CD14-positive monocyte (primary cell): ENCODE data around the gene NEUROD1. TPM values are rescaled to one million over a fixed set of nuclear protein-coding genes. Genes with fewer than 3 reads are reported as not detected.

ENCODE experiments used
- DNase-seq, 3 donors: peaks; one replicate each; pipeline ENCODE4 v3.0.0-alpha.2; 2011 to 2022
- H2AFZ ChIP-seq: 2 replicates; pipeline ENCODE4 v1.6.0; 2012; ENCODE audit warnings: mild to moderate bottlenecking, low read depth, low read length, inconsistent platforms; ENCODE audit not compliant: insufficient read depth, poor library complexity, severe bottlenecking
- H3K27ac ChIP-seq, 2 donors: 1 replicate in 1 of 2; 2 replicates in 1 of 2; pipeline ENCODE4 v1.5.1; 2012 to 2013; ENCODE audit warnings: low read length in 2 of 2, control low read depth in 1 of 2, inconsistent platforms in 1 of 2, low read depth in 1 of 2, mild to moderate bottlenecking in 1 of 2
- H3K27me3 ChIP-seq, 2 donors: one replicate each; pipeline versions ENCODE4 v1.6.0 to v1.6.1; 2011 to 2013; ENCODE audit warnings: low read length in 2 of 2; ENCODE audit not compliant: control insufficient read depth in 2 of 2, insufficient read depth in 2 of 2
- H3K36me3 ChIP-seq, 2 donors: replicated peaks in 1 of 2; 1 replicate in 1 of 2; 2 replicates in 1 of 2; pipeline versions ENCODE4 v1.5.1 to v1.6.1; 2012 to 2013; ENCODE audit warnings: low read length in 2 of 2, control low read depth in 1 of 2, inconsistent platforms in 1 of 2, mild to moderate bottlenecking in 1 of 2; ENCODE audit not compliant: insufficient read depth in 2 of 2, control insufficient read depth in 1 of 2
- H3K4me1 ChIP-seq, 2 donors: 1 replicate in 1 of 2; 2 replicates in 1 of 2; pipeline versions ENCODE4 v1.5.1 to v1.6.1; 2012 to 2013; ENCODE audit warnings: low read length in 2 of 2, control low read depth in 1 of 2, inconsistent platforms in 1 of 2, mild to moderate bottlenecking in 1 of 2, moderate library complexity in 1 of 2; ENCODE audit not compliant: insufficient read depth in 2 of 2, control insufficient read depth in 1 of 2
- H3K4me2 ChIP-seq: replicated peaks from 2 replicates; pipeline ENCODE3; 2012; ENCODE audit warnings: low read length, moderate library complexity, mild to moderate bottlenecking; ENCODE audit not compliant: poor library complexity, severe bottlenecking; ENCODE audit errors: extremely low read depth
- H3K4me3 ChIP-seq, 3 experiments: fragments of 200-600 bp in 1 of 3; sonication (generic) in 1 of 3; replicated peaks in 1 of 3; 1 replicate in 2 of 3; 2 replicates in 1 of 3; pipeline ENCODE4 v1.5.1; 2011 to 2013; ENCODE audit warnings: low read length in 3 of 3, mild to moderate bottlenecking in 3 of 3, control low read depth in 2 of 3, low read depth in 2 of 3, inconsistent platforms in 1 of 3, moderate library complexity in 1 of 3
- H3K79me2 ChIP-seq: 2 replicates; pipeline ENCODE4 v1.6.0; 2012; ENCODE audit warnings: mild to moderate bottlenecking, control low read depth, inconsistent platforms, low read length, moderate library complexity; ENCODE audit not compliant: insufficient read depth
- H3K9ac ChIP-seq: 2 replicates; pipeline ENCODE4 v1.6.0; 2017; ENCODE audit warnings: low read length, mild to moderate bottlenecking; ENCODE audit not compliant: insufficient read depth, poor library complexity, severe bottlenecking
- H3K9me3 ChIP-seq, 2 donors: replicated peaks in 1 of 2; 1 replicate in 1 of 2; 2 replicates in 1 of 2; pipeline versions ENCODE4 v1.5.1 to v1.6.1; 2012 to 2013; ENCODE audit warnings: low read length in 2 of 2, control low read depth in 1 of 2; ENCODE audit not compliant: control insufficient read depth in 1 of 2, insufficient read depth in 1 of 2
- H4K20me1 ChIP-seq: 2 replicates; pipeline ENCODE4 v1.6.0; 2012; ENCODE audit warnings: mild to moderate bottlenecking, low read length, control low read depth, moderate library complexity; ENCODE audit not compliant: insufficient read depth
- H3K27ac Mint-ChIP-seq, 7 donors: one replicate each; pipeline ENCODE4 v1.8.0; 2020; ENCODE audit warnings: mild to moderate bottlenecking in 7 of 7, mixed read lengths in 7 of 7, moderate library complexity in 6 of 7, inconsistent platforms in 2 of 7
- H3K27me3 Mint-ChIP-seq, 3 donors: one replicate each; pipeline ENCODE4 v1.8.0; 2021 to 2022; ENCODE audit warnings: low read depth in 3 of 3, mild to moderate bottlenecking in 3 of 3, mixed read lengths in 3 of 3, moderate library complexity in 3 of 3, inconsistent platforms in 1 of 3
- H3K36me3 Mint-ChIP-seq, 2 donors: one replicate each; pipeline ENCODE4 v1.8.0; 2020; ENCODE audit warnings: mixed read lengths in 2 of 2, inconsistent platforms in 1 of 2, mild to moderate bottlenecking in 1 of 2
- H3K4me1 Mint-ChIP-seq: one replicate; pipeline ENCODE4 v1.8.0; 2020; ENCODE audit warnings: mild to moderate bottlenecking, mixed read lengths
- H3K4me3 Mint-ChIP-seq, 2 donors: one replicate each; pipeline ENCODE4 v1.8.0; 2020; ENCODE audit warnings: mild to moderate bottlenecking in 2 of 2, mixed read lengths in 2 of 2, moderate library complexity in 1 of 2
- H3K9me3 Mint-ChIP-seq, 7 donors: one replicate each; pipeline ENCODE4 v1.8.0; 2020 to 2022; ENCODE audit warnings: mixed read lengths in 7 of 7, mild to moderate bottlenecking in 6 of 7, moderate library complexity in 6 of 7, inconsistent platforms in 2 of 7
- CTCF ChIP-seq: fragments of 200-600 bp; IDR thresholded peaks from one replicate; pipeline ENCODE4 v1.8.0; 2022; ENCODE audit warnings: antibody characterized with exemption, mild to moderate bottlenecking
- WGBS: methylation state at CpG from one replicate; pipeline ENCODE4 v1.1.5; 2013; ENCODE audit warnings: missing lambda C conversion rate; ENCODE audit not compliant: insufficient coverage; 5-methylcytosine and 5-hydroxymethylcytosine counted together
- intact Hi-C, 2 donors: fragments of 100-400 bp; cut with micrococcal nuclease; formaldehyde crosslinking; loops; one replicate each; pipeline versions ENCODE4 v1.15.0 to v1.15.1; 2023
- polyA plus RNA-seq, 3 donors: library from polyadenylated mRNA; depleted of rRNA in 1 of 3; unstranded in 2 of 3; stranded (reverse) in 1 of 3; fragments of 300-500 nt in 2 of 3; fragments of >200 nt in 1 of 3; fragmentation: Illumina TruSeq in 2 of 3; gene quantifications; 1 replicate in 2 of 3; 2 replicates in 1 of 3; pipeline ENCODE4 v1.2.3, GENCODE V29; 2012 to 2021

Gene NEUROD1
- polyA plus RNA-seq, 3 donors, result not detected

DNA sequence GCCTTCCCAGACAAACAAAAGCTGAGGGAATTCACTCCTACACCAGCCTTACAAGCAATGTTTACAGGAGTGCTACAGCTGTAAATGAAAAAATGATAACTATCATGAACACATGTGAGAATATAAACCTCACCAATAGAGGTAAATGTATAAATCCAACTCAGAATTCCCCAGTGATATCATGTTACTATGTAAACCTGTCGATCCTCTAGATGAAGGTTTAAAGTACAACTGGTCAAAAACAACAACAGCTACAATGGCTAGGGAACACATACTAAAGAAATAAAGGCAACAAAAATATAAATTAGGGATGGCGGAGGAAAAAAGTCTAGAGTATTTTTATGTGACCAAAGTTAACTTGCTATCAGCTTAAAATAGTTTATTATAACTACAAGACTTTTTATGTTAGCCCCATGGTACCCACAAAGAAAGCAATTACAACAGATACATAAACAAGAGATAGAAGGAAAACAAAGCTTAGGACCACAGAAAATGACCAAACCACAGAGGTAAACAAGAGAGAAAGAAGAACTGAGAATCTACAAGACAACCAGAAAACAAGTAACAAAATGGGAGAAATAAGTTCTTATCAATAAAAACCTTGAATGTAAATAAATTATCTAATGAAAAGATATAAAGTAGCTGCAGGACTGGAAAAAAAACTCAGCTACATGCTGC, 31.7 kb downstream of the NEUROD1 start:
- H3K9ac ChIP-seq, result no peak overlapping the region
- H3K27me3 ChIP-seq, result peaks cover 0 to 7% of the 10 kb centered on the region in 2 donors
- TF ChIP-seq CTCF, result no peak
- H3K79me2 ChIP-seq, result no peaks in the 10 kb centered on the region
- no peaks in the 10 kb centered on the region for H3K9me3 Mint-ChIP-seq
- H3K36me3 ChIP-seq, result no peaks in the 10 kb centered on the region
- no CpG with 5 or more reads among the region's 2 CpGs for WGBS
- no peak overlapping the region for H3K27ac Mint-ChIP-seq
- H3K27ac ChIP-seq, result no peak overlapping the region
- no peaks in the 10 kb centered on the region for H4K20me1 ChIP-seq
- H2AFZ ChIP-seq, result no peak overlapping the region
- no peaks in the 10 kb centered on the region for H3K4me1 ChIP-seq
- no peak for DNase-seq
- H3K4me2 ChIP-seq, result no peak overlapping the region
- peaks cover 3 to 10% (median 8%) of the 10 kb centered on the region in 3 donors for H3K27me3 Mint-ChIP-seq
- intact Hi-C loops, result no loop called here
- no peak overlapping the region for H3K4me3 ChIP-seq
- H3K4me3 Mint-ChIP-seq, result no peak overlapping the region
- H3K36me3 Mint-ChIP-seq, result no peaks in the 10 kb centered on the region
- H3K9me3 ChIP-seq, result no peaks in the 10 kb centered on the region
- H3K4me1 Mint-ChIP-seq, result no peaks in the 10 kb centered on the region

GRCh38 chr2:181646415-181646987, 33.8 kb downstream of the NEUROD1 start:
- Histone ChIP-seq H3K36me3 (no peaks in the 10 kb centered on the region), H3K4me3 (no peak overlapping the region), H3K79me2 (no peaks in the 10 kb centered on the region), H3K9me3 (no peaks in the 10 kb centered on the region), H3K27me3 (peaks cover 0 to 2% of the 10 kb centered on the region in 2 donors), H3K4me2 (no peak overlapping the region), H3K4me1 (no peaks in the 10 kb centered on the region), H3K27ac (no peak overlapping the region), H4K20me1 (no peaks in the 10 kb centered on the region), H2AFZ (no peak overlapping the region), H3K9ac (no peak overlapping the region)
- DNase-seq, result no peak
- H3K27ac Mint-ChIP-seq, result no peak overlapping the region
- H3K36me3 Mint-ChIP-seq, result no peaks in the 10 kb centered on the region
- peaks cover 3 to 4% (median 3%) of the 10 kb centered on the region in 3 donors for H3K27me3 Mint-ChIP-seq
- TF ChIP-seq CTCF, result no peak
- WGBS, result no CpG with 5 or more reads among the region's 1 CpG
- H3K9me3 Mint-ChIP-seq, result no peaks in the 10 kb centered on the region
- intact Hi-C loops, result no loop called here
- H3K4me3 Mint-ChIP-seq, result no peak overlapping the region
- H3K4me1 Mint-ChIP-seq, result no peaks in the 10 kb centered on the region
